ENCODE measurements around the gene DIP2C. TPM values are rescaled to one million over a fixed set of nuclear protein-coding genes. Genes with fewer than 3 reads are reported as not detected.
A peak's percentile ranks its signal among the peaks of the same experiment; 100 is the strongest.

The DIP2C gene
- total and polyA plus RNA-seq, 7 experiments from 2014 or later: 1.1 to 8.7 (median 4.5) TPM

DNA sequence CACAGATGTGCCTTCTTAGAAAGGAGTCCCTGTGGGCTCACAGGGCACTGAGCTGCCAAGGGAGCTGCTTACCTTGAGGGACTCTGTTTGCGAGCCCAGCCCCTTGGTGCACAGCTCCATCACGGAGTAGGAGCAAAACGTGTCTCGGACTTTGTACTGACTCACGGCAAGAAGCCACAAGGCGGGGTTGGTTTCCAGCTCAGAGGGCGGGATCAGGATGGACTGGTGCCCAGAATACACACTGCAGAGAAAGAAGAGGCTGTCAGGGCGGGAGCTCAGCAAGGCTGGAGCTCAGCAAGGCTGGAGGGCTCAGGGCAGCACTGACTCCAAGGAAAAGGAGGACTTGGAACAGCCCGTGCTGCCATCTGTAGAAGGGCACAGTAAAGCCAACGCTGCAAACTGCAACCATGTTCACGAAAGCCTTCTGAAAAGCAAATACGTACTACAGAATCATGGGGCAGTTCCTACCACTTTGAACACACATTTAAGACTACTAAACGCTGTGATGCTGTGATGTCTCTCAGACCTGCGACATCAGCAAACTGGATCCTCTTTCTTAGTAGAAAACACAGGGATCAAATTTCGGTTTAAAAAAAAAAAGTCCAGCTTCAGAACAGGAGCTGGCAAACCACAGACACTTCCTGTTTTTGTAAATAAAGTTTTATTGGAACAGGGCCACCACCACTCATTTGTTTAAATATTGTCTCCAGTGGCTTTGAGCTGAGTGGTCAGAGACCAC lies 359.9 kb downstream of the DIP2C start:
- H3K9me3 ChIP-seq (ENCODE audit: control insufficient read depth in 2 of 3, low read length in 3 of 3): no peaks in the 10 kb centered on the region
- POLR2A ChIA-PET: interaction anchor here (0.6 kb wide), 1 partner anchor 14 kb away, joined by 3 read pairs; no protein-coding TSS in a partner anchor
- Mint-ChIP-seq H3K4me3 (peak overlapping the region; percentile 54 to 85 (median 70)), H3K9me3 (peaks cover 0 to 2% (median 0%) of the 10 kb centered on the region in 11 donors), H3K27me3 (no peaks in the 10 kb centered on the region), H3K27ac (peak overlapping the region; percentile 8 to 95 (median 79)), H3K36me3 (peaks cover 0 to 13% (median 4%) of the 10 kb centered on the region in 5 donors), H3K4me1 (peaks cover 21 to 53% (median 31%) of the 10 kb centered on the region in 7 donors)
- ATAC-seq: peak; percentile 31
- H3K27ac ChIP-seq (ENCODE audit: low read depth, low read length): peak overlapping the region; percentile 16
- DNase-seq: peak in 3 of 9 donors; percentile 10 to 15 (median 13)
- no peak overlapping the region for H3K4me3 ChIP-seq (ENCODE audit: low read length)
- CTCF ChIA-PET: interaction anchor here (0.7 to 1.0 kb wide), 2 partner anchors 9 to 22 kb away, joined by 3 to 6 read pairs; no protein-coding TSS in a partner anchor
- no peaks in the 10 kb centered on the region for H3K27me3 ChIP-seq (ENCODE audit: control insufficient read depth in 2 of 2, insufficient read depth in 2 of 2, low read length in 2 of 2)
- peaks cover 0 to 9% (median 0%) of the 10 kb centered on the region in 3 experiments for H3K36me3 ChIP-seq (ENCODE audit: control insufficient read depth in 2 of 3, insufficient read depth in 3 of 3, low read length in 3 of 3)
- peaks cover 20 to 25% of the 10 kb centered on the region in 2 donors for H3K4me1 ChIP-seq (ENCODE audit: control insufficient read depth in 2 of 2, insufficient read depth in 2 of 2, low read length in 2 of 2)
- intact Hi-C loops (cut with micrococcal nuclease): loop anchor here in 1 of 2 donors (2.0 to 5.0 kb wide), 3 partner anchors 15 to 123 kb away; no protein-coding TSS in a partner anchor

- peak overlapping the region in 1 of 9 donors; percentile 78 for H3K27ac Mint-ChIP-seq
- H3K27me3 ChIP-seq (ENCODE audit: control insufficient read depth in 2 of 2, insufficient read depth in 2 of 2, low read length in 2 of 2): no peaks in the 10 kb centered on the region
- ATAC-seq: no peak
- H3K4me3 Mint-ChIP-seq: peak overlapping the region in 1 of 10 donors; percentile 71
- H3K36me3 Mint-ChIP-seq: peaks cover 0 to 19% (median 6%) of the 10 kb centered on the region in 5 donors
- no peaks in the 10 kb centered on the region for H3K9me3 ChIP-seq (ENCODE audit: control insufficient read depth in 2 of 3, low read length in 3 of 3)
- peaks cover 18 to 49% (median 30%) of the 10 kb centered on the region in 7 donors for H3K4me1 Mint-ChIP-seq
- peaks cover 0 to 2% (median 0%) of the 10 kb centered on the region in 11 donors for H3K9me3 Mint-ChIP-seq
- ChIA-PET POLR2A (no interaction called here), CTCF (interaction anchor here (1.0 to 1.1 kb wide), 2 partner anchors 9 to 10 kb away, joined by 3 read pairs; no protein-coding TSS in a partner anchor)
- H3K4me1 ChIP-seq (ENCODE audit: control insufficient read depth in 2 of 2, insufficient read depth in 2 of 2, low read length in 2 of 2): peaks cover 16 to 20% of the 10 kb centered on the region in 2 donors
- H3K4me3 ChIP-seq (ENCODE audit: low read length): no peak overlapping the region
- H3K27me3 Mint-ChIP-seq: peaks cover 0 to 4% (median 0%) of the 10 kb centered on the region in 5 donors
- no peak for DNase-seq
- H3K36me3 ChIP-seq (ENCODE audit: control insufficient read depth in 2 of 3, insufficient read depth in 3 of 3, low read length in 3 of 3): peaks cover 0 to 9% (median 0%) of the 10 kb centered on the region in 3 experiments
- intact Hi-C loops (cut with micrococcal nuclease): loop anchor here in 1 of 2 donors (2.0 kb wide), 2 partner anchors 13 to 25 kb away; no protein-coding TSS in a partner anchor
- no peak overlapping the region for H3K27ac ChIP-seq (ENCODE audit: low read depth, low read length)
Measured at GRCh38 chr10:327889-328852, 361.3 kb downstream of the DIP2C start.

- ATAC-seq (no peak), DNase-seq (no peak)
- Histone ChIP-seq H3K4me1 (ENCODE audit: control insufficient read depth in 2 of 2, insufficient read depth in 2 of 2, low read length in 2 of 2) (peaks cover 9 to 11% of the 10 kb centered on the region in 2 donors), H3K27me3 (ENCODE audit: control insufficient read depth in 2 of 2, insufficient read depth in 2 of 2, low read length in 2 of 2) (no peaks in the 10 kb centered on the region), H3K9me3 (ENCODE audit: control insufficient read depth in 2 of 3, low read length in 3 of 3) (no peaks in the 10 kb centered on the region), H3K27ac (ENCODE audit: low read depth, low read length) (no peak overlapping the region), H3K36me3 (ENCODE audit: control insufficient read depth in 2 of 3, insufficient read depth in 3 of 3, low read length in 3 of 3) (peaks cover 0 to 9% (median 0%) of the 10 kb centered on the region in 3 experiments), H3K4me3 (ENCODE audit: low read length) (no peak overlapping the region)
- intact Hi-C loops (cut with micrococcal nuclease): no loop called here
- H3K27me3 Mint-ChIP-seq: peaks cover 0 to 4% (median 0%) of the 10 kb centered on the region in 5 donors
- peaks cover 0 to 2% (median 0%) of the 10 kb centered on the region in 11 donors for H3K9me3 Mint-ChIP-seq
- ChIA-PET POLR2A (no interaction called here), CTCF (no interaction called here)
- no peak overlapping the region for H3K27ac Mint-ChIP-seq
- no peak overlapping the region for H3K4me3 Mint-ChIP-seq
- peaks cover 13 to 38% (median 20%) of the 10 kb centered on the region in 7 donors for H3K4me1 Mint-ChIP-seq
- H3K36me3 Mint-ChIP-seq: peaks cover 0 to 19% (median 6%) of the 10 kb centered on the region in 5 donors
Measured at GRCh38 chr10:326894-327635, 362.4 kb downstream of the DIP2C start.

GRCh38 chr10:326350-326749 lies 363.1 kb downstream of the DIP2C start:
- Histone ChIP-seq H3K4me1 (ENCODE audit: control insufficient read depth in 2 of 2, insufficient read depth in 2 of 2, low read length in 2 of 2) (peaks cover 5 to 9% of the 10 kb centered on the region in 2 donors), H3K27me3 (ENCODE audit: control insufficient read depth in 2 of 2, insufficient read depth in 2 of 2, low read length in 2 of 2) (no peaks in the 10 kb centered on the region), H3K36me3 (ENCODE audit: control insufficient read depth in 2 of 3, insufficient read depth in 3 of 3, low read length in 3 of 3) (peaks cover 0 to 9% (median 0%) of the 10 kb centered on the region in 3 experiments), H3K4me3 (ENCODE audit: low read length) (no peak overlapping the region), H3K27ac (ENCODE audit: low read depth, low read length) (no peak overlapping the region), H3K9me3 (ENCODE audit: control insufficient read depth in 2 of 3, low read length in 3 of 3) (no peaks in the 10 kb centered on the region)
- peaks cover 0 to 19% (median 6%) of the 10 kb centered on the region in 5 donors for H3K36me3 Mint-ChIP-seq
- peaks cover 13 to 32% (median 20%) of the 10 kb centered on the region in 7 donors for H3K4me1 Mint-ChIP-seq
- no peak for DNase-seq
- CTCF ChIA-PET: no interaction called here
- peaks cover 0 to 4% (median 0%) of the 10 kb centered on the region in 5 donors for H3K27me3 Mint-ChIP-seq
- intact Hi-C loops (cut with micrococcal nuclease): no loop called here
- POLR2A ChIA-PET: no interaction called here
- no peak overlapping the region for H3K4me3 Mint-ChIP-seq
- H3K9me3 Mint-ChIP-seq: peaks cover 0 to 2% (median 0%) of the 10 kb centered on the region in 11 donors
- no peak for ATAC-seq
- no peak overlapping the region for H3K27ac Mint-ChIP-seq

- POLR2A ChIA-PET: no interaction called here
Measured at GRCh38 chr10:325282-325681, 364.2 kb downstream of the DIP2C start.

More at GRCh38 chr10:325282-325681, 364.2 kb downstream of the DIP2C start:
- Mint-ChIP-seq H3K4me1 (peaks cover 15 to 30% (median 20%) of the 10 kb centered on the region in 7 donors), H3K4me3 (no peak overlapping the region), H3K36me3 (peaks cover 3 to 24% (median 8%) of the 10 kb centered on the region in 5 donors), H3K9me3 (peaks cover 0 to 2% (median 0%) of the 10 kb centered on the region in 11 donors), H3K27ac (no peak overlapping the region), H3K27me3 (peaks cover 0 to 4% (median 0%) of the 10 kb centered on the region in 5 donors)
- Histone ChIP-seq H3K9me3 (ENCODE audit: control insufficient read depth in 2 of 3, low read length in 3 of 3) (no peaks in the 10 kb centered on the region), H3K36me3 (ENCODE audit: control insufficient read depth in 2 of 3, insufficient read depth in 3 of 3, low read length in 3 of 3) (peaks cover 0 to 9% (median 0%) of the 10 kb centered on the region in 3 experiments), H3K4me1 (ENCODE audit: control insufficient read depth in 2 of 2, insufficient read depth in 2 of 2, low read length in 2 of 2) (peaks cover 5 to 9% of the 10 kb centered on the region in 2 donors), H3K27ac (ENCODE audit: low read depth, low read length) (no peak overlapping the region), H3K27me3 (ENCODE audit: control insufficient read depth in 2 of 2, insufficient read depth in 2 of 2, low read length in 2 of 2) (no peaks in the 10 kb centered on the region), H3K4me3 (ENCODE audit: low read length) (no peak overlapping the region)
- CTCF ChIA-PET: no interaction called here
- intact Hi-C loops (cut with micrococcal nuclease): no loop called here
- no peak for DNase-seq
- no peak for ATAC-seq
